Right kidney (tissue), 1 donor: ENCODE results near the gene TFPT.
A peak's percentile ranks its signal among the peaks of the same experiment; 100 is the strongest.

ENCODE experiments used
- DNase-seq: peaks from one replicate; pipeline ENCODE4 v3.0.0-alpha.2; 2016

The TFPT gene

DNA sequence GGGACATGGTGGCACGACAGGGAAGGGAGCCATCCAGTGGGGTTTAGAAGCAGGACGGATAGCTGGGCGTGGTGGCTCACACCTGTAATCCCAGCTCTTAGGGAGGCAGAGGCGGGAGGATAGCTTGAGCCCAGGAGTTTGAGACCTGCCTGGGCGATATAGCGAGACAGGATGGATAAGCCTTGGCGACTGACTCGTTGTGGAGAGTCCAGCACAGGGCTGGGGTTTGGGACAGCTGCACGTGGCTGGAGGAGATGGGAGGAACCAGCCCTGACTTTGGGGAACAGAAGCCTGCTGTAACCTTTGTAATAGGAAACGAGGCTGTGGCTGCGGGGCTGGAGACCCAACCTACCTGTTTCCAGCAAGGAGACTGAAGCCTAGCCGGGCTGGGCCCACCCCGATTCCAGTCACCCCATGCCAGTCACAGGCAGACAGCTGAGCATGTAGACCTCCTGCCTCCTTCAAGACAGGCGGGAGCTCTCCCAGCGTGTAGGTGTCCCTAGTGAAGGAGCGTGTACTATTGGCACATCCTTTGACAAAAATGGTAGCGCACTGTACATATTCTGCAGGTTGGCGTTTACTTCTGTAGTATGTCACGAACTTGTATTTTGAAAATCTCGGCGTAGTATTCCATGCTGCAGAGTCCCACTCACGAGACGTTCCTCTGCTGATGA, 36.0 kb upstream of the TFPT start:
- DNase-seq, result no peak

GRCh38 chr19:54149021-54149812, 33.8 kb upstream of the TFPT start:
- no peak for DNase-seq

GRCh38 chr19:54148158-54148557, 32.7 kb upstream of the TFPT start:
- no peak for DNase-seq

DNA sequence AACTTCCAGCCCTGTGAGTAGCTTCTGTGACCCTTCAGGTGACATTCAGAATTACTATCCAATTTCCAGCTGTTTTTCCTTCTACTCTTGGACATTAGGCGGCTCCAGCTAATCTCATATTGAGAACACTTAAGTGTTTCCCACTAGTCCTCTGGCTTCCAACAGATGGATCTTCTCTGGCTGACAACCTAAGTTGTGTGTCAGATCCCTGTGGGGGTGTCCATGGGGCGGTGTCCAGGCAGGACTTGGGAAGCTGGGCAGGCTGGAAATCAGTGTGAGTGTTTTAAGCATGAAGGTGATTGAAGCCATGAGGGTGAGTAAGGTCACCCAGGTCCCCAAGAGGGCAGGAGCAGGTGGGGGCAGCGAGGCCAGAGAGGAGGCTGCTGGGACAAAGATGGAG, 32.2 kb upstream of the TFPT start:
- no peak for DNase-seq

GRCh38 chr19:54145541-54146158, 30.2 kb upstream of the TFPT start:
- DNase-seq, result no peak

GRCh38 chr19:54142166-54142780, 26.8 kb upstream of the TFPT start:
- DNase-seq, result no peak

DNA sequence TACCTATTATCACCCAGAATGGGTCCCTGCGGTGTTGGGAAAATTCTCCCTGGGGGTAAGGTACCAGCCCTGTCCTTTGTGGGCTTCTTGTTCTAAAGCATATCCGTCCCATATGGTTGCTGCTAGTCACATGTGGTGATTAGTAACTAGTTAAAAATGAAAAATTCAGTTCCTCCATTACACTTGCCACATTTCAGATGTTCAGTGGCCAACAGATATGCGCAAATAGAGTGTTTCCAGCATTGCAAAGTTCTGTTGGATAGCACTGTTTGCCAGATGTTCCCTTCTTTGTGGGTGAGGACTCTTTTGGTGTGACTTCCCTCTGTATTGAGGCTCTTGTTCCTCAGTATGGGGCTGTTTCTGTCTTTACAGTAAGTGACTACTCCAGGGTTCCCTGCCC, 25.9 kb upstream of the TFPT start:
- no peak for DNase-seq

- no peak for DNase-seq
Observed at GRCh38 chr19:54138489-54139256, 23.2 kb upstream of the TFPT start.

GRCh38 chr19:54137699-54138488, 22.4 kb upstream of the TFPT start, which contains the start of gene CNOT3:
TSS of gene CNOT3 (plus strand) at chr19:54137762. CDS start at chr19:54142979, 5,217 bp downstream.
- DNase-seq, result no peak

DNA sequence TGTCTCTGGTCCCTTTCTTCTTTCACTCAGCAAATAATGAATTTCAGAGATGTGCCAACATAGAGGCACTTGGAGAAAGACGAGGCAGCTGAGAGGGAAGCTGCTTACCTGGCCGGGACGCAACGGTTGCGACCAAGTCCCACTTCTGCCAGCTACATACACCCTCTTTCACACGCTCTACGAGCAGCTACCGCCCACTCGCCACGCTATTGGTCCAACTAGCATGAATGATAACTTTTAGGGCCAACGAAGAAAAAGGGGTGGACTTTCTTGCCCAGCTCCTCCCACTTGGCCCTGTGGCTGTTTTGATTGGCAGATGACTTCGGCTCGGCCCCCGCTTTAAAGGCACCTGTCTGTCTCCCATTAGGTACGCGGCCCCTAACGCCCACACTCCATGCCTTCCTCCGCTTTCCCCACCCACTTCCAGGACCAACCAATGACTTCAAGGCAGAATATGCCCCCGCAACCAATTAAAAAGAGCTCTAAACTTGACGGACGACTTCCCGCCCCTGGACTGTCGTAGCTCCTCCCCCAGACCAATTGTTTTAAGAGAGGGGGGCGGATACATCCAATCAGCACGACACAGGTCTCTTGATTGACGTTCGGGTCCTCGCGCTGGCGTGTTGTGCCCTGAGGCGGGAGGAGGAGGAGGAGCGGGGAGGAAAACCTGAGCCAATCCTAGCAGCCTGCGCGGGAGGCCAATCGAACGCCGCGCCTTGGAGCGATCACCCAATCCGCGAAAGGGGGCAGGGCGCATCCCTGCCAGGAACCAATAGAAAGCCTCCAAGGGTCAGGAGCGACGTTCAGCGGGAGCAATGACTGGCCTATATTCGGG, 21.6 kb upstream of the TFPT start:
- peak; percentile 92 for DNase-seq

GRCh38 chr19:54136086-54136863, 20.8 kb upstream of the TFPT start:
- no peak for DNase-seq

DNA sequence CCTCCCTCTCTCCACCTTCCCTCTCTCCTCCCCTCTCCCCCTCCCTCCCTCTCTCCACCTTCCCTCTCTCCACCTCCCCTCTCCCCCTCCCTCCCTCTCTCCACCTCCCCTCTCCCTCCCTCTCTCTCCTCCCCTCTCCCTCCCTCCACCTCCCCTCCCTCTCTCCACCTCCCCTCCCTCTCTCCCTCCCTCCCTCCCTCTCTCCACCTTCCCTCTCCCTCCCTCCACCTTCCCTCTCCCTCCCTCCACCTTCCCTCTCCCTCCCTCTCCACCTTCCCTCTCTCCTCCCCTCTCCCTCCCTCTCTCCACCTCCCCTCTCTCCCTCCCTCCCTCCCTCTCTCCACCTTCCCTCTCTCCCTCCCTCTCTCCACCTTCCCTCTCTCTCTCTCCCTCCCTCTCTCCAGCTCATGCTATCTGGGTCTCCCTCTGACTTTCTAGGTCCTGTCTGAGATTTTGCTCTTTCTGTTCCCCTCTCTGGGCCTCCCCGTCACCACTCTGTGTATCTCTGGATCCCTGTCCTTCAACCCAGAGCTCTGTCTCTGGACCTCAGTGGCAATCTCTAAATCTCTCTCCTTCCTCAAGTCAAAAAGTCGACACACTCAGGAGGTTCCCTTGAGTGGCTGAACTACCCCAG, 18.6 kb upstream of the TFPT start:
- DNase-seq, result no peak

DNA sequence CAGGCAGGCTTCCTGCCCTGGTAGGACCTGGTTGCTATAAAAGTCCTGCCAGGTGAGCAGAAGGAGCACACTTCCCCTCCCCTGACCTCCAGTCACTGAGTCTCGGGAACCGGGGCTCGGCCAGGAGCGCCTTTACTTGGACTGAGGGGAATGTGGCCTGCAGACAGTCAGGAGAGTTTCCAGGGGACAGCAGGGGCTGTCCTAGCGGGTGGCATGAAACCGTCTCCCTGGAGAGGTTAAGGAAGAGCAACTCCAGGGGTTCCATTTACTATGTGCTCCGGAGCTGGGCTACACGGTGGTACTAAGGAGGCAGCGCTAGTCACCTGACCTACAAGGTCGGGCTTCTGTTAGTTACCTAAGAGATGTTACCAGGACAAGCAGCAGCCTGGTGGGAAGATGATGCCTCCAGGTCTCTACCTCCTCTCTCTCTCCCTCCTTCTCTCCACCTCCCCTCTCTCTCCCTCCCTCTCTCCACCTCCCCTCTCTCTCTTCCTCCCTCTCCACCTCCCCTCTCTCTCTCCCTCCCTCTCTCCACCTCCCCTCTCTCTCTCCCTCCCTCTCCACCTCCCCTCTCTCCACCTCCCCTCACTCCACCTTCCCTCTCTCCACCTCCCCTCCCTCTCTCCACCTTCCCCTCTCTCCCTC, 18.0 kb upstream of the TFPT start:
- DNase-seq, result no peak

DNA sequence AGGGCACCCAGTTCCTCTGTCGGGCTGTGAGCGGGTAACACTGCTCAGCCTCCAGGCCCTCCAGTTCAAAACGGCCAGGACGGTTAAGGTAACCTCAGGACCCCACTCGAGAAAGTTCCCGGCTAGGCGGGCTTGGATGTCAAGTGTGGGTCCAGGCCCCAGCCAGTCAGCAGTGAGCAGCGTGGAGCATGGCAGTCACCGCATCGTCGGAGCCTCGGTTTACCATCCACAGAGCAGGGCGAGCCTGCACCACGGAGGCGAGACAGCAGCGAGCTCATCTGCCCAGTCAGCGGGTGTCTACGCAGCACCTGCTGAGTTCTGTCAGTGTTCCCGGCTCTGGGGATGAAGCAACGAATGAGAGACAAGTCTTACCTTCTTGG, 14.2 kb upstream of the TFPT start:
- no peak for DNase-seq

DNA sequence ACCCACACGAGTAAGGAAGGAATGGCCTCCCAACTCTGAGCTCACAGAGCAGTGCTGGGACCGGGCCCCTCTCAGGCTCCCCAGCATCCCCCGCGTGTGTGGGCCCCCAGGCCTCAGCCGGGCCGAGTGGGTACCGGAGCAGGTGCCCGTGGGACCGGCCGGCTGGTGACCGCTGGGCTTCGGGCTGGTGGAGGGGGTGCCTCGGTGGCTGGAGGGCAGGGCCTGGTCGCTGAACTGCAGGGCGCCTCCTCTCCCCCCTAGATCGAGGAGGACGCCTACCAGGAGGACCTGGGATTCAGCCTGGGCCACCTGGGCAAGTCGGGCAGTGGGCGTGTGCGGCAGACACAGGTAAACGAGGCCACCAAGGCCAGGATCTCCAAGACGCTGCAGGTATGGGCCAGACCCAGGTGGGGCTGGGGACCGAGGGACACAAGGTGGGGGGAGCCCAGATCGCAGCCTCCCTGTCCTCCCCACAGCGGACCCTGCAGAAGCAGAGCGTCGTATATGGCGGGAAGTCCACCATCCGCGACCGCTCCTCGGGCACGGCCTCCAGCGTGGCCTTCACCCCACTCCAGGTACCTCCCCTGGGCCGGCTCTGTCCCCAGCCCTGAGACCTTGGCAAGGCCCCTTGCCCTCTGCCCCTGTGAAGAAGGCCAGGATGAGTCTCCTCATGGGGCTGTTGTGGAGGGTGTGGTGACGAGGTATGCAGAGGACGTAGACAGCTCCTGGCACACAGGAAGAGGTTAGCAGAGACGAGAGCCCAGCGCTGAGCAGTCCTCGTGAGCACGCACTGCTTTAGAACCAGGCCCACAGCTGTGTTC, 13.5 kb upstream of the TFPT start:
- no peak for DNase-seq

DNA sequence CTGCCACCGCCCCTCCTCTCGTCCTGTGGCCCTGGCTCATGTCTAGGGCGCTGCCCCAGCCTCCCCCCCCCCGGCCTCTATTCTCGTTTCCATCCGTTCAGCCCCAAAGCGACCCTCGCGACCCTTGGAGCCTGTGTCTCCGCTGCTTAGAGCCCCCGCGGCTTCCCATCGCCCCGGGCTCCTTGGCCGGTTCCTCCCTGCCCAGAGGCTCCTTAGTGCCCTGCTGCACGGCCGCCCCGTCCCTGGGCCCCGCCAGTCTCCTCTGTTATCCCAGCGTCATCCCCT, 12.9 kb upstream of the TFPT start:
- DNase-seq, result no peak

DNA sequence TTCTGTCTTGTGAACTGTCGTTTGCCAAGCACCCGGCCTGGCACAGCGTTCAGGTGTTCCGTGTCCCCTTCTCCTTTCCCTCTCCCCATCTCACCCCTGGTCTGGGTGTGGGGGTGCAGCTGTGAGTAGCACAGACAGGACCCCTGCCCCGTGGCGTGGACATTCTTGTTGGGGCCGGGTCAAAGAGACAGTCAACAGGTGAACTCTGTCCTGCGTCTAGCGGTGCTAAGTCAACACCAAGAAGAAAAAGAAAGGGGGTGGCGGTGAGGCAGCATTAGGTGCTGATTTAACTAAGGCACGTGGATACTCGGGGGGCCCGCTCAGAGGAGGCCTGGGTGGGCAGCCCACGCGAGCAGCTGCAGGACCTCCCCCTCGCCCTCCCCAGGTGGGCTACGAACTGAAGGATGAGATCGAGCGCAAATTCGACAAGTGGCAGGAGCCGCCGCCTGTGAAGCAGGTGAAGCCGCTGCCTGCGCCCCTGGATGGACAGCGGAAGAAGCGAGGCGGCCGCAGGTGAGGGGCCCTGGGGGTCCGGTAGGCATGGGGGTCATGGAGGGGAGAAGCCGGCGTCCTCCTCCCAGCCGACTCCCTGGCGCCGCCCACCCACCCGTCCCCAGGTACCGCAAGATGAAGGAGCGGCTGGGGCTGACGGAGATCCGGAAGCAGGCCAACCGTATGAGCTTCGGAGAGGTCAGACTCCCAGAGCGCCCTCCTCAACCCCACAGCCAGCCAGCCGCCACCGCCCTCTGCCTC, 12.4 kb upstream of the TFPT start:
- no peak for DNase-seq
